Adrenal gland (tissue), 12 donors: ENCODE data around the gene HS3ST4. TPM values are rescaled to one million over a fixed set of nuclear protein-coding genes. Genes with fewer than 3 reads are reported as not detected.

Source experiments
- DNase-seq, 7 donors: peaks; one replicate each; pipeline ENCODE4 v3.0.0-alpha.2; 2019 to 2020
- H3K27ac ChIP-seq, 5 donors: fragments of 200-600 bp; sonication (generic) in 4 of 5; 1 replicate in 3 of 5; 2 replicates in 2 of 5; pipeline versions ENCODE4 v1.5.1 to v1.8.0; 2016 to 2020; ENCODE audit warnings: mild to moderate bottlenecking in 1 of 5
- H3K27me3 ChIP-seq: fragments of 200-600 bp; 2 replicates; pipeline ENCODE4 v1.8.0; 2021
- H3K36me3 ChIP-seq, 2 donors: fragments of 200-600 bp; replicated peaks in 1 of 2; 1 replicate in 1 of 2; 2 replicates in 1 of 2; pipeline versions ENCODE4 v1.5.1 to v1.8.0; 2018 to 2022
- H3K4me1 ChIP-seq, 2 donors: fragments of 200-600 bp; replicated peaks in 1 of 2; 1 replicate in 1 of 2; 2 replicates in 1 of 2; pipeline versions ENCODE4 v1.5.1 to v1.8.0; 2018 to 2021
- H3K4me3 ChIP-seq, 4 donors: fragments of 200-600 bp; sonication (generic) in 3 of 4; one replicate each; pipeline ENCODE4 v1.5.1; 2016 to 2018
- H3K9me3 ChIP-seq, 3 donors: fragments of 200-600 bp; sonication (generic) in 1 of 3; replicated peaks in 1 of 3; 1 replicate in 2 of 3; 2 replicates in 1 of 3; pipeline versions ENCODE4 v1.5.1 to v1.8.0; 2016 to 2021
- CTCF ChIP-seq, 6 experiments: fragments of 450-650 bp in 4 of 6; fragments of 200-600 bp in 2 of 6; sonication (generic) in 1 of 6; IDR thresholded peaks; 1 replicate in 5 of 6; 2 replicates in 1 of 6; pipeline versions ENCODE4 v1.5.1 to v1.8.0; 2016 to 2021; ENCODE audit warnings: antibody characterized with exemption in 6 of 6, mild to moderate bottlenecking in 2 of 6, moderate library complexity in 1 of 6
- POLR2A ChIP-seq, 2 donors: fragments of 450-650 bp; IDR thresholded peaks; one replicate each; pipeline ENCODE4 v1.6.1; 2017; ENCODE audit warnings: antibody characterized with exemption in 2 of 2, mild to moderate bottlenecking in 2 of 2, moderate library complexity in 1 of 2
- WGBS, 4 donors: extraction: QIAGEN DNeasy Blood & Tissue Kit in 2 of 4; methylation state at CpG; one replicate each; pipeline versions ENCODE4 v1.1.5 to v1.1.7; 2013 to 2017; 5-methylcytosine and 5-hydroxymethylcytosine counted together
- intact Hi-C, 2 donors: fragments of 100-400 bp; cut with DNase I; formaldehyde crosslinking; loops; one replicate each; pipeline versions ENCODE4 v1.14.1 to v1.15.0; 2022 to 2023
- polyA plus RNA-seq, 3 donors: library from polyadenylated mRNA; stranded (reverse); fragments of 200-250 nt in 2 of 3; fragments of 350-450 nt in 1 of 3; fragmentation: Illumina TruSeq in 1 of 3; extraction: RNeasy Lipid Tissue Mini Kit (QIAGEN cat#74804) in 1 of 3; gene quantifications; one replicate each; pipeline ENCODE4 v1.2.3, GENCODE V29; 2013 to 2014
- total RNA-seq, 9 donors: library from RNA; depleted of rRNA in 4 of 9; stranded (reverse); fragments of >200 nt in 4 of 9; fragments of 120-200 nt in 1 of 9; fragmentation: NEBNext Ultra II Directional in 1 of 9; extraction: Animal tissue kit (Norgen Biotek cat#: 25700) in 1 of 9; gene quantifications; one replicate each; pipeline versions ENCODE4 v1.1.0 to v1.2.4, GENCODE V29; 2013 to 2023
- donor health status: healthy with polysubstance abuse.
- donor health status: Bipolar disorder and iron deficiency.
- donor health status: DM: yes; HTN: yes; CAD: no.
- donor health status: DM: no; HTN: no; CAD: no.
- donor health status: DM: no; HTN: no; CAD: no.
- donor health status: DM: yes; HTN: yes; CAD: no.

The HS3ST4 gene
- total and polyA plus RNA-seq, 12 donors: 0.06 to 0.18 (median 0.08) TPM; not detected in 9

DNA sequence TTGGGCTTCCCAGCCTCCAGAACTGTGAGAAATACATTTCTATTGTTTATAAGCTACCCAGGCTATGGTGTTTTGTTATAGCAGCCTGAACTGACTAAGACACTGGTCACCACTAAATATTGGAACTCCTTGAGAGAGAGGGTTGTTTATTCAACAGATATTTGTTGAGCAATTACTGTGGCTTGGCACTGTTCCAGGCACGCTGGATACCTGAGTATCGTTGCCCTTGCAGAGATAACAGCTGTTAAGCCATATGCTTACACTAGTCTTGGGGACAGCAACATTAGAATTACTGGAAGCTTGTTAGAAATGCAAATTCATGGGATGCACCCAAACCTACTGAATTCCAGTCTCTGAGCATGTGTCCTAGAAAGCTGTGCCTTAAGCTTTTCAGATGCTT is 230.7 kb downstream of the HS3ST4 start:
- no peaks in the 10 kb centered on the region for H3K9me3 ChIP-seq
- no peak overlapping the region for H3K4me3 ChIP-seq
- no peak overlapping the region for H3K27ac ChIP-seq
- 18 to 29% (median 25%) methylated on average over 2 of the region's 2 CpGs for WGBS, 4 donors
- intact Hi-C loops: no loop called here
- no peaks in the 10 kb centered on the region for H3K36me3 ChIP-seq
- no peaks in the 10 kb centered on the region for H3K4me1 ChIP-seq
- TF ChIP-seq POLR2A (IDR thresholded peaks at IDR 0.05): no peak
- no peak for TF ChIP-seq CTCF (IDR thresholded peaks at IDR 0.05)
- no peaks in the 10 kb centered on the region for H3K27me3 ChIP-seq
- no peak for DNase-seq

DNA sequence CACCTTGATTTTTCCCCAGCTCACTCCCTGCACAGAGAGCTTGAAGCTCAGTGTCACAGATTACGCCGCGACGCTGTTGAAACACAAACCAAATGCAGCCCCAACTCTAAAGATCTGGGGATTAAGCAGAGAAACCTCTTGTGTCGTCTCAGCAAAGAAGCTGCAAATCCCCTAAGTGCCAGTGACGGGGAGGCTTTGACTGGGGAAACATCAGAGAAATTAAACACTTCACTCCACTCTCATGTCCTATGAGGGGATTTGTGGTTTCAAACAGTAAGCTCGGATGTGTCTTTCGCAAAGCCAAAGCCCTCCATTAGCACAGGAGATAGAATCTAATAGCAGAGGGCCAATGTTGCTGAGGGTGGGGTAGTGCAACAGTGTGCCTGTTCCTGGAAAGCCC is 233.7 kb downstream of the HS3ST4 start:
- no peaks in the 10 kb centered on the region for H3K27me3 ChIP-seq
- TF ChIP-seq CTCF (IDR thresholded peaks at IDR 0.05) (no peak), POLR2A (IDR thresholded peaks at IDR 0.05) (no peak)
- WGBS, 4 donors: 60 to 79% (median 73%) methylated on average over 8 of the region's 8 CpGs
- no peaks in the 10 kb centered on the region for H3K9me3 ChIP-seq
- no peaks in the 10 kb centered on the region for H3K36me3 ChIP-seq
- intact Hi-C loops: no loop called here
- no peaks in the 10 kb centered on the region for H3K4me1 ChIP-seq
- no peak overlapping the region for H3K4me3 ChIP-seq
- H3K27ac ChIP-seq: no peak overlapping the region
- DNase-seq: no peak

DNA sequence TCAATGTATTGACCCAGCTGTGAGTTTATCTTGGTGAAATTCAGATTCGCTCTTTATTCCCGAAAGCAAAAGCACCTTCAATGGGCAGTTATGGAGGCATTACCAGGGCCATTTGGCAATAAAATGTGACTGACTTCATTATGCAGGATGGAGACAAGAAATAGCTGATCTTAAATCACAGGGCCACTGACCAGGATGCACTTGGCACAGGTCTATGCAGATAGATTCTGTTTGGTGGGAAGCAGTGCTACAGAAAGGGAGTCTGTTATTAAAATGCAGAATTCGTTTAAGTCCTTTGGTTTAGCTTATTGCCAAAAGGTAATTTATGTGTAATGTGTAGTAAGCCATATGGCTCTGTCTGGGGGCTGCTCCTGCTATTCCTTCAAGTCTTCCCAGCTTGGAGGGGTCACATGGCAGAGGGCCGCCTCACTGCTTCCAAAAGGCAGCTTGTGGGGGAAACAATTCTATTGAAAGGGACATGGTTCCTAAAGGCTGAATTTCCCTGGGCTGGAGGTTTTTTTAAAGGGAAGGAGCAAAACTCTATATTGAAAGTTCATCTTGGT is 239.8 kb downstream of the HS3ST4 start:
- no peak overlapping the region for H3K4me3 ChIP-seq
- H3K36me3 ChIP-seq: no peaks in the 10 kb centered on the region
- TF ChIP-seq CTCF (IDR thresholded peaks at IDR 0.05) (no peak), POLR2A (IDR thresholded peaks at IDR 0.05) (no peak)
- no peak for DNase-seq
- no peak overlapping the region for H3K27ac ChIP-seq
- no peaks in the 10 kb centered on the region for H3K4me1 ChIP-seq
- WGBS, 4 donors: 71 to 77% (median 75%) methylated on average over 4 of the region's 4 CpGs
- no peaks in the 10 kb centered on the region for H3K9me3 ChIP-seq
- intact Hi-C loops: no loop called here
- H3K27me3 ChIP-seq: no peaks in the 10 kb centered on the region

DNA sequence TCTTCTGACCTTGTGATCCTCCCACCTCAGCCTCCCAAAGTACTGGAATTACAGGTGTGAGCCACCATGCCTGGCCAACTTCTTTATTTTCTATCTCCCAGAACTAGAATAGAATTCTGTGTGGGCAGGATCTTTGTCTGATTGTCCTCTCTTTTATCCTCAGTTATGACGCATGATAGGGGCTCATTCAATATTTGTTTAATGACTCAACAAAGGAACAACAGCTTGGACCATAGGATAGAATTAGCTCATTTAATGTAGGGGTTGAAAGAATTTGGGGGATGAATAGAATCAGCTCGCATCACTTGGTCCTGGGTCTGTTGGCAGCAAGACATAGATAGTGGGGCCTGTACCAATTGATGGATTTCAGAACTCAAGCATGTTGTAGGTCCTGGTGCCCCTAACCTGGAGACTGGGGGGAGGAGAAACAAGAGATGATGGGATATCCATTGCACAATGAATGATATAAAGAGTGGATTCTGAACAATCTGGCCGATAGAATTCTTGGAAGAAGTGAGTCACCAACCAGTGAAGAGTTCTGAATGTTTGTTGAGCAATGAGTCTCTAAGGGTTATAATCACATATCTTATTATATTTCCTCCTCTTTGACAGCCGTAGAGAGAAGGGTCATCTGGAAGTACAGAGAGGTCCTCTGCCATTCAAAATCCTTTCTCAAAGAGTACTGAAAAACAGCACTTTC is 250.2 kb downstream of the HS3ST4 start:
- Histone ChIP-seq H3K4me3 (no peak overlapping the region), H3K4me1 (no peaks in the 10 kb centered on the region), H3K9me3 (no peaks in the 10 kb centered on the region), H3K27ac (no peak overlapping the region), H3K27me3 (no peaks in the 10 kb centered on the region), H3K36me3 (no peaks in the 10 kb centered on the region)
- 52 to 64% (median 63%) methylated on average over 4 of the region's 4 CpGs for WGBS, 4 donors
- intact Hi-C loops: no loop called here
- DNase-seq: no peak
- TF ChIP-seq CTCF (IDR thresholded peaks at IDR 0.05) (no peak), POLR2A (IDR thresholded peaks at IDR 0.05) (no peak)
